CD4-positive, alpha-beta T cell treated with Interferon alpha-2 for 1 hour (primary cell): ENCODE results near the gene FBXO38.
"Not testable (repeated sequence)": the region's sequence is repeated elsewhere in the genome, so short reads cannot be mapped to it uniquely, and the experiment has no call there.

Experiments
- DNase-seq, 2 donors: peaks; one replicate each; pipeline ENCODE4 v3.0.0-alpha.2; 2020 to 2022

FBXO38 gene

GRCh38 chr5:148437249-148437648 is 53.5 kb downstream of the FBXO38 start:
- no peak for DNase-seq

- no peak for DNase-seq
Measured at GRCh38 chr5:148438933-148439332, 55.2 kb downstream of the FBXO38 start.

DNA sequence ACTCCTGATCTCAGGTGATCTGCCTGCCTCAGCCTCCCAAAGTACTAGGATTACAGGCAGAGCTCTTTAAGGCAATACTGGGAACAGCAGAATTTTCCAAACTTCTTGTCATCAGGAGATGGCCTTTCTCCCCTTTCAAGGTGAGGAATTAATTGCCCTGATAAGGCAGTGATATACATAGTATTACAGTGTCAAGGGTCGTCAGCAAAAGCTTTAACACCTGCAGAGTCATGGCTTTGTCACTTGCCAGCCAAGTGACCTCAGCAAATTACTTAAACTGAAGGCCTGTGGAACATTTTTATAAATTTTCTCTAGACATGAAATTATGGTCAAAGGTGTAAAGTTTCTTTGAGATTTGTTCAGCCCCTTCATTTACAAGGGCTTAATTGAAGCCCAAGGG is 59.5 kb downstream of the FBXO38 start:
- DNase-seq: no peak

DNA sequence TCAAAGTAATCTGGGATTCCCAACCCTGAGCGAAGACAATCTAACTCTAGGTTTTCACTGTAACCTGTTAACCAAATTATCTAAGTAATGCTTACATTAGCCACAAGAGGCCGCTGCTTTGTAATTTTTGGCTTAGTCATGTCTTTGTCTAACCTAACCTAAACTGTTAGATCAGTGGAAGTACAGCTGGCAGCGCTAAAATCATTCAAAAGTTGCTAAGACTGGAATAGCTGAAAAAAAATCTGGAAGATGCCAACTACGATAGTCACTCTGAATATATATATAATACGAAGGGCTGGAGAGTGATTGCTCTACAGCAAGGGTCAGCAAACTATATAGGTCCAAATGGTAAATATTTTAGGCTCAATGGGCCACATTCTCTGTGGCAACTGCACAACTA is 60.2 kb downstream of the FBXO38 start:
- DNase-seq: peak; percentile 9 to 61

DNA sequence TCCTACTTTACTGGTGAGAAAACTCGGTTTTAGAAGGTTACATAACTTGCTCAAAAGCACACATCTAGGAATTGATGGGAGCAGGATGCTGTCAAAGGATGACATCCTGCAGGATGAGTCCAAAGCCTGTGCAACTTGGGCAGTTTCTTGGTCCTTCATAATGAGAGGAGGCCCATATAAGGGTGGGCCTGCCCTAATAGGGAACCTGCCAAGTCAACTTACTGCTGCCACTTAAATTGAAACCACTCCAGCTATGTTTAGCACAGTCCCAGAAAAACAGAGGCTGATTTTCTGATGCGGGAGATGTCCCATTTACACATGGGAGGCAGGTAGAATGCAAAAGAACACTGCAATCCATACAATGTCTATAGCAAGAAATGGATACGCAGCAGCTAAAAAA is 61.8 kb downstream of the FBXO38 start:
- no peak for DNase-seq

DNA sequence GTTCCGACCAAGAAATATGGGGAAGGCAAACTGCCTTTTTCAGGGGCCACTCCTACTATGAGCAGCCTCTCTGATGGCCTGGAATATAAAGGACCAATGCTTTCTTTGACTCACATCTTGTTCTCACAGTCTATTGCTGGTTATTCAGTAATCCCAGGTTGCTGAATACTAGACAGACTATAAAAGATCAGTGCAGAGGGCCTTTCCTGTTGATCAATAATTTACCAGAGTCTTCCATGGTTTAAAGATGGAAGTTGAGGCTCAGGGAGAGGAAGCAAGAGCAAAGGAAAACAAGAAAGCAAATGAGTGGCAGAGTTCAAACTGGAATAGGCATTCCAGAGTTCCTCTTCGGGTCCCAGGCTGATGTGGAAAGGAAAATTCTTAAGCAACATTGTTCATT is 62.9 kb downstream of the FBXO38 start:
- DNase-seq: no peak

GRCh38 chr5:148452499-148453193 is 68.9 kb downstream of the FBXO38 start:
- DNase-seq: no peak

DNA sequence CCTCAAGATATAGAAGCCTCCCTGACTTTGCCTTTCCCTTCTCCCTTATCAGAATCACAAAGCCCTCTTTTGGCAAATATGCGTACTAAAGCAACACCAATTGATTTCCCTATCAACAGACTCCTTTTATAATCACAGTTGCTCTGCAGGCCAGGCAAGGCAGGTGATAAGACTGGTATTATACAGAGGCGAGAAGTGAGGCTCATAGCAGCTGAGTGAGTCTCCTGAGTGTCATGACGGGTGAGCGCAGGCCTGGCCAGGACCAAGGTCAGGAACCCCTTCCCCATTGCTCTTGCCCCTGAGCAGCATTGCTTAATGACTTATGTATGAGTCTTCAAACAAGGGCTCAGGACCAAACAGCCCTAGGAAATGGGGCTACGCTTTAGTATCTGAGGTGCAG is 70.8 kb downstream of the FBXO38 start:
- no peak for DNase-seq

GRCh38 chr5:148455185-148455584 is 71.4 kb downstream of the FBXO38 start:
- DNase-seq: no peak

- peak in 1 of 2 donors; percentile 42 for DNase-seq
Measured at GRCh38 chr5:148457183-148457620, 73.4 kb downstream of the FBXO38 start.

DNA sequence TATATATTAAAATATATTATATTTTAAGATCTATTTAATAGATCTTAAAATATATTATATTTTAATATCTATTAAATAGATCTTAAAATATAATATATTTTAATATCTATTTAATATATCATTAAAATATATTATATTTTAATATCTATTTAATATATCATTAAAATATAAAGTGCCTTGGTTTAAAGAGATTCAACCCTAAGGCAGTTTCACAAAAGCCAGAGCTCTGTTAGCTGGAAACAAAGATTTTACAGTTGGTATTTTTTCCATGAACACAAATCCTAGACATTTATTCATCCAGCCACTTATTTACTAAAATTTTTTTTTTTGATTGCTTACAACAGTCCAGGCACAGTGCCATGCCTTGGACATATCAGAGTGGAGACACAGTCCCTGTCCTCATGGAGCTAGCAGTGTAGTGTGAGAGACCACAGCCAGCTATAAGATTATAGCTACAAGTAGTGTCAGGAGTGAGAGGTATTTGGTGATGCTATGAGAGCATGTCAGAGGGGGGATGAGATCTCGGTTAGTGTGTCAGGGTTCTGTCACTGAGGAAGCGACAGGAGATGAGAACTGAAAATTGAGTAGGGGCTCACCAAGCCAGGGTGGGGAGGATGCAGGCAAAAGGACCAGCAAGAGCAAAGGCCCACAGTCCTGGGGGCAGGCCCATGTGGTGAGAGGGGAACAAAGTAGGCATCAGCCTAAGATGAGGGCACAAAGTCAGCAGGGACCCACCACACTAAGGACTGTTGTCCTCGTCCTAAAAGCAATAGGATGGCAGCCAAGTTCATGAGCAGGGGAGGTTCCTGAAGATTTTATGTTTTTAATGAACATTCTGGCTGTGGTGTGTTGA is 74.5 kb downstream of the FBXO38 start:
- no peak for DNase-seq

DNA sequence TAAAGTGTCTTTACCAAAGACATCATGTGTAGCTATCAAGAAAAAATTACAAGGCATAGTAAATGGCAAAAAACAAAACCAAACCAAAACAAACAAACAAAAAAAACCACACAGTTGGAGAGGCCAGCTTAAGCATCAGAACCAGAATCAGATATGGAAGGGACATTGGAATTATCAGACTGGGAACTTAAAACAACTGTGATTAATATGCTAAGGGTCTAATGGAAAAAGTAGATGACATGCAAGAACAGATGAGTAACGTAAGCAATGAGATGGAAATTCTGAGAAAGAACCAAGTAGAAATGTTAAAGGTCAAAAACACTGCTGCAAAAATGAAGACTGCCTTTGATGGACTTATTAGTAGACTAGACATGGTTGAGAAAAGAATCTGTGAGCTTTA is 75.9 kb downstream of the FBXO38 start:
- DNase-seq: no peak

DNA sequence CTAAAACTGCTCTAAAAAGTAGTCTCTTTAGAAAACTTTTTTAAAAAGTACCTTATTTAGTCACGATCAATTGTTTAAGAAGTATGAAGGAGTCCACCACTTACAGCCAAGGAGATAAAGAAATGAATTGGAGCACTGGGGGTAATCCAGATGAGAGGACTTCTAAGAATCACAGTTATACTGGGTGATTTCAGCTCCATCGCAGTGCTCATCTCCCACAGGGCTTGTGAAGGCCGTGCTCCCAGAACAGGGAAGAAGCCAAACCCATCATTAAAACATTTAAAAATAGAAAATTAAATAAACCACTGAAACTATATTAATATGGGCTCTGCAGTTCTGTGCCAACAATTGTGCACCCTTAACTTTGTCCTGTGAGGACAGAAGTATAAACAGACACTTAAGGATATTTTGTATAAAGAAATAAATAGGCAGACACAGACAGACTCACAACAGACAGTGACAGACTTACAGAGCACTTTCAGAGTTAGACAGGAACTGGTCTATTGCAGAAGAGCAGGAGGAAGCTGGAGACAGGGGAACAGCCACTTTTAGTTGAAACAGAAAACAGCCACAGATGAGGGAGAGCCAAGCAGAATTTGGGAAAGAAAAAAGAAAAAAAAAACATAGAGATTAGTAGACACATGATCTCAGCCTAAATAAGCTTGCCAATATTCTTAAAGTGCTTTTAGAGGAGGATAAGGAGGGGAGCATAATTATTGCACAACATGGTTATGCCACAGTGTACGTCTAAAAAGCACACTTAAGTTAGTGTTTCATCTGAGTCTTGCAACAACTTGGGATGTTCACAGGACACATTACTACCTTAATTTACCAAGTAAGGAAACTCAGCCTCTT is 81.8 kb downstream of the FBXO38 start:
- no peak for DNase-seq

- no peak for DNase-seq
Measured at GRCh38 chr5:148466236-148466580, 82.5 kb downstream of the FBXO38 start.

DNA sequence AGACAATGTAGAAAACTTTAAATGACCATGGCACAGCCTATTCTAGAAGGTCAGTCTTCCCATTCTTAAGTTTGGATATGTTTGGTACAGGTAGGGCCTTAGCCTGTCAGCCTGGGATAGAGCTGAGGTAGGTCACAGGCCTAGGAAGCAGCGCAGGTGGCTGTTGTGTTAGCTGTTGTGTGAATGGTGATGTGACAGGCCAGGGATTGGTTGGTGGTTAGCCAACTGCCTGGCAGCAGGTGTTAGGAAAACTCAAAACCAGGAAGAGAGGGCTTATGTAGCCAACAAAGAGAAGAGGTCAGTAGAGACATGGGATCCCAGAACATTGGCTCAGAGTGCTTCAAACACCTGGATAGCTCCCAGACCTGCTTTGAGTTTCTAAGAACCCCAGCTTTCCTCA is 84.2 kb downstream of the FBXO38 start:
- DNase-seq: no peak

DNA sequence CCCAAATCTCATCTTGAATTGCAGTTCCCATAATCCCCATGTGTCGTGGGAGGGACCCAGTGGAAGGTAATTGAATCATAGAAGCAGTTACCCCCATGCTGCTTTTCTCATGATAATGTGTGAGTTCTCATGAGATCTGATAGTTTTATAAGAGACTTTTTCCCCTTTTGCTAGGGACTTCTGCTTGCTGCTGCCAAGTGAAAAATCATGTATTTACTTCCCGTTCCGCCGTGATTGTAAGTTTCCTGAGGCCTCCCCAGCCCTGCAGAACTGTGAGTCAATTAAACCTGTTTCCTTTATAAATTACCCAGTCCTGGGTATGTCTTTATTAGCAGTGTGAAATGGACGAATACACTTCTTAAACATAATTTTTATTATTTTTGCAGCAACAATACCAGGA is 85.0 kb downstream of the FBXO38 start:
- DNase-seq: not testable (repeated sequence)

GRCh38 chr5:148469501-148469935 is 85.8 kb downstream of the FBXO38 start:
- no peak for DNase-seq

- no peak for DNase-seq
Measured at GRCh38 chr5:148471379-148471778, 87.6 kb downstream of the FBXO38 start.

- DNase-seq: no peak
Measured at GRCh38 chr5:148474025-148474511, 90.3 kb downstream of the FBXO38 start.

GRCh38 chr5:148476302-148476701 is 92.5 kb downstream of the FBXO38 start:
- DNase-seq: no peak

DNA sequence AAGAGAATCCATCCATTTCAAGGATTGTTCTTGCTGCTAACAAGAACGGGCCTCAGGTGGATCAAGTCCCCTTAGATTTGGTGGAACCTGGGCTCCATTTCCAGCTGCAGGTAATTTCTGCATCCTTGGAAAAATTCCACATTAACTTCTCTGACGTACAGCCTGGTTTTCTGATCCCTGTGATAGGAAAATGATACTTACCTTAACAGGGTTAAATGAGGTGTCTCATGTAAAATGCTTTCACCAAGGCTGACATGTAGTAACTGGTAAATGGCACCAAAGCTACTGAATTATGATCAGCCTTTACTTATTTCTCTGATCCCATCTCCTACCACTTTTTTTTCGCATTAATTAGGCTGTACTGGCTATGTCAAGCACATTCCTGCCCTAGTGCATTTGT is 93.7 kb downstream of the FBXO38 start:
- no peak for DNase-seq

DNA sequence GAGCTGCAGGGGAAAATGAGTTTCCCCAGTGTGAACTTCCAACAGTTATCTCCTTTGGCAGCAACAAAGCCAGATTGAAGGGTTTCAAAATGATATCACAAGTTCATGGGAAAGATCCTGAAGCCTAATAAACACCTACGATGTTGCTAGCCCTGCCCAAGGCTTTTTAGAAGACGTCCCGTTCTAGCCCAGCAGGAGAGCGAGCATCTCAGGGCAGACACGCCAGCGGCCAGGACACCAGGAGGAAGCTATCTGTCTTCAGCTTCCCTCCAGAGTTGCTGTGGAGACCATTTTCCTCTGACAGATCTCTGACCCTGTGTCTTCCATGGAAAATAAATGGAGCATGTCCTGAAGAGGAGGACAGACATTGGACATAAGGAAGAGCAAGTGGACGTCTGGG is 98.4 kb downstream of the FBXO38 start:
- no peak for DNase-seq
